A549 (cell line): ENCODE measurements around the gene TTC34. TPM values are rescaled to one million over a fixed set of nuclear protein-coding genes. Genes with fewer than 3 reads are reported as not detected.

Source experiments
- ATAC-seq, 2 experiments: fragments of 200-7000 bp in 1 of 2; fragments of >200 bp in 1 of 2; cut with Nextera tagmentation in 1 of 2; cut with Tn5 transposase in 1 of 2; 3 replicates each; pipeline versions ENCODE4 v1.8.0 to v1.9.1; 2018 to 2020; ENCODE audit warnings: mild to moderate bottlenecking in 1 of 2, moderate library complexity in 1 of 2
- CTCF ChIA-PET: fragments of 300-600 bp; sonication (Branson Sonifier 250); formaldehyde crosslinking; extraction: SDS; loops from one replicate; lab custom pipeline; 2021; ENCODE audit warnings: antibody characterized with exemption, inconsistent platforms; lab: Yijun Ruan, JAX
- POLR2A ChIA-PET: fragments of 350-600 bp; formaldehyde crosslinking; extraction: SDS; loops from one replicate; lab custom pipeline; 2021; ENCODE audit warnings: antibody characterized with exemption, inconsistent platforms; lab: Yijun Ruan, JAX
- DNase-seq, 2 experiments: peaks; one replicate each; pipeline versions ENCODE4 v3.0.0 to v3.0.0-alpha.2; 2011 to 2016; ENCODE audit warnings: low read depth in 1 of 2, low spot score in 1 of 2
- FAIRE-seq: peaks from 2 replicates; lab custom pipeline; 2011; peaks lifted over from hg19 to GRCh38; lab: Jason Lieb, UNC
- H3K27ac ChIP-seq, 2 experiments: fragments of >200 bp; sonication (Bioruptor Twin); formaldehyde crosslinking; 3 replicates each; pipeline ENCODE4 v1.5.1; 2016 to 2017
- H3K4me1 ChIP-seq: fragments of >200 bp; sonication (Bioruptor Twin); formaldehyde crosslinking; 3 replicates; pipeline ENCODE4 v1.6.1; 2016
- H3K4me2 ChIP-seq: fragments of >200 bp; sonication (Bioruptor Twin); formaldehyde crosslinking; 3 replicates; pipeline ENCODE4 v1.6.1; 2016
- H3K4me3 ChIP-seq: fragments of >200 bp; sonication (Bioruptor Twin); formaldehyde crosslinking; 3 replicates; pipeline ENCODE4 v1.5.1; 2016
- H3K9me3 ChIP-seq: fragments of >200 bp; sonication (Bioruptor Twin); formaldehyde crosslinking; 3 replicates; pipeline ENCODE4 v1.6.1; 2016
- FOXS1 ChIP-seq: fragments of 250-450 bp; sonication (Bioruptor Pico); IDR thresholded peaks from 2 replicates; pipeline ENCODE4 v1.5.0; 2020; ENCODE audit warnings: mild to moderate bottlenecking, moderate library complexity
- HDAC2 ChIP-seq: fragments of 200-600 bp; sonication (generic); IDR thresholded peaks from 2 replicates; pipeline ENCODE4 v1.6.1; 2016
- KDM5A ChIP-seq: fragments of 200-600 bp; sonication (generic); IDR thresholded peaks from 2 replicates; pipeline ENCODE4 v1.6.1; 2016; ENCODE audit warnings: antibody characterized with exemption, mild to moderate bottlenecking
- NPAS2 ChIP-seq: fragments of 250-450 bp; sonication (Bioruptor Pico); IDR thresholded peaks from 2 replicates; pipeline ENCODE4 v1.8.0; 2022; ENCODE audit warnings: mild to moderate bottlenecking, moderate library complexity, borderline replicate concordance
- RAD21 ChIP-seq, 2 experiments: fragments of >200 bp in 1 of 2; sonication (Bioruptor Twin) in 1 of 2; formaldehyde crosslinking in 1 of 2; IDR thresholded peaks in 1 of 2; conservative IDR thresholded peaks in 1 of 2; 2 replicates in 1 of 2; 3 replicates in 1 of 2; pipeline ENCODE4 v1.6.1; 2012 to 2018; ENCODE audit warnings: inconsistent platforms in 1 of 2
- SMC3 ChIP-seq: fragments of >200 bp; sonication (Bioruptor Twin); formaldehyde crosslinking; IDR thresholded peaks from 3 replicates; pipeline ENCODE4 v1.6.1; 2018; ENCODE audit warnings: inconsistent platforms
- WGBS: methylation state at CpG from one replicate; pipeline ENCODE4 v1.1.6; 2017; ENCODE audit errors: missing lambda C conversion rate; 5-methylcytosine and 5-hydroxymethylcytosine counted together
- polyA plus RNA-seq, 4 experiments: library from polyadenylated mRNA; depleted of rRNA in 3 of 4; stranded (reverse); fragments of >200 nt; fragmentation: RNase III in 1 of 4; extraction: RNeasy Plus Mini Kit Qiagen cat#74134 plus additional on column Dnase treatment in 1 of 4; gene quantifications; 2 replicates in 3 of 4; 3 replicates in 1 of 4; pipeline ENCODE4 v1.2.3, GENCODE V29; 2011 to 2017
- TF ChIP-seq, protein P1 (sequence below): fragments of >200 bp; sonication (Bioruptor Twin); formaldehyde crosslinking; IDR thresholded peaks from 3 replicates; pipeline ENCODE4 v1.5.1; 2016
- TF ChIP-seq, protein P2 (sequence below): fragments of >200 bp; sonication (Bioruptor Twin); formaldehyde crosslinking; IDR thresholded peaks from 3 replicates; pipeline ENCODE4 v1.6.1; 2016
- TF ChIP-seq, protein P3 (sequence below): fragments of >200 bp; sonication (Bioruptor Twin); formaldehyde crosslinking; IDR thresholded peaks from 2 replicates; pipeline ENCODE4 v1.6.1; 2016
- TF ChIP-seq, protein P4 (sequence below): IDR thresholded peaks from 2 replicates; pipeline ENCODE4 v1.6.1; 2012

TTC34 gene
- polyA plus RNA-seq, 2 of the 4 experiments (the other 2 are of a cell fraction): 0.04 to 0.05 TPM

DNA sequence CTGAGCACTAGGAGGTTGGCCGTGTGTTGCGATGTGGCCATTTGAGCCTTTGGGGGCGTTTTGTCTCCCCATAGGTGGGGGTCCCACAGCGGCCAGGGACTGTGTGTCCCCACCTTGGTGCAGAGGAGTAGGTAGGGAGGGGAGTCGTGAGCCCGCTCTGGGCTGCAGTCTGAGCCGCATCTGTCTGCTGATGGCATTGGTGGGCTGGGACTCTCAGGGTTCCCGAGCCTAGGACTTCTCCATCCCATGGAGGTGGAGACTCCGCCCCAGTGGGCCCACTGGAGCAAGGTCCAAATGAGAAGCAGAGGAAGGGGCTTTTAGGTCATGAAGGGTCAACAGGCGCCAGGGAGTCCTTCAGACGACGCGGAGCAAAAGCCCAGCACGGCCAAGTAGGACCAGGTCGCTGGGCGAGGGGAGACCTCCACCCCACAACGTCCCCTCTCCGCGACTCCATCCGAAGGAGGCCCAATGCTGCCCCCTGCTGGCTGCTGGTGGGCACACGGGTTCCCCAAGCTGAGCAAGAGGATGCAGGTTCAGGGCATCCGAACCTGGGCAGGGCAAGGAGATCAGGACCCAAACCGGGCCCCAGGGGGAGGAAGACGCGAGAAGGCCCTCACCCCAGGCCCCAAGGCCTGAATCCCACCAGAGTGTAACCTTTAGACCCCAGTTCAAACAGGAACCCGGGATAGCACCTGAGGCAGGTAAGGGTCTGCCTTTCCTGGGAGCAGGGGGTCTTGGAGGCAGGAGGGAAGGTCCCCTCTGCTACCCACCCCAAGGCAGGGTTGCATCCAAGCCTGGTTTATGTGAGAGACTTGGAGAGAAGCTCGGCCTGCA, 14.9 kb downstream of the TTC34 start:
- no peaks in the 10 kb centered on the region for H3K4me1 ChIP-seq
- no peak overlapping the region for H3K27ac ChIP-seq
- H3K4me3 ChIP-seq: no peak overlapping the region
- WGBS: 31% methylated on average over 13 of the region's 27 CpGs
- DNase-seq: peak in 1 of 2 experiments; percentile 15
- no peak for FAIRE-seq
- ATAC-seq: peak; percentile 40 to 87; a peak in 3 of 6 replicates
- no peak overlapping the region for H3K4me2 ChIP-seq
- ChIA-PET POLR2A (no interaction called here), CTCF (interaction anchor here (0.6 to 1.0 kb wide), 5 partner anchors 9 to 370 kb away, joined by 3 to 4 read pairs (median 3); no protein-coding TSS in a partner anchor)
- TF ChIP-seq FOXS1 (CRISPR knock-in tag) (no peak), RAD21 (conservative IDR thresholded peaks at IDR 0.05 in 1 of 2, IDR thresholded peaks at IDR 0.05 in 1 of 2) (peak; percentile 33 to 49; a peak in 2 of 5 replicates), SMC3 (0 out of 3 replicates have a peak, but pooled peaks have one; percentile 16), HDAC2 (no peak)
- TF ChIP-seq, protein P1, sequence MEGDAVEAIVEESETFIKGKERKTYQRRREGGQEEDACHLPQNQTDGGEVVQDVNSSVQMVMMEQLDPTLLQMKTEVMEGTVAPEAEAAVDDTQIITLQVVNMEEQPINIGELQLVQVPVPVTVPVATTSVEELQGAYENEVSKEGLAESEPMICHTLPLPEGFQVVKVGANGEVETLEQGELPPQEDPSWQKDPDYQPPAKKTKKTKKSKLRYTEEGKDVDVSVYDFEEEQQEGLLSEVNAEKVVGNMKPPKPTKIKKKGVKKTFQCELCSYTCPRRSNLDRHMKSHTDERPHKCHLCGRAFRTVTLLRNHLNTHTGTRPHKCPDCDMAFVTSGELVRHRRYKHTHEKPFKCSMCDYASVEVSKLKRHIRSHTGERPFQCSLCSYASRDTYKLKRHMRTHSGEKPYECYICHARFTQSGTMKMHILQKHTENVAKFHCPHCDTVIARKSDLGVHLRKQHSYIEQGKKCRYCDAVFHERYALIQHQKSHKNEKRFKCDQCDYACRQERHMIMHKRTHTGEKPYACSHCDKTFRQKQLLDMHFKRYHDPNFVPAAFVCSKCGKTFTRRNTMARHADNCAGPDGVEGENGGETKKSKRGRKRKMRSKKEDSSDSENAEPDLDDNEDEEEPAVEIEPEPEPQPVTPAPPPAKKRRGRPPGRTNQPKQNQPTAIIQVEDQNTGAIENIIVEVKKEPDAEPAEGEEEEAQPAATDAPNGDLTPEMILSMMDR: peak; percentile 29
- H3K9me3 ChIP-seq: no peaks in the 10 kb centered on the region

DNA sequence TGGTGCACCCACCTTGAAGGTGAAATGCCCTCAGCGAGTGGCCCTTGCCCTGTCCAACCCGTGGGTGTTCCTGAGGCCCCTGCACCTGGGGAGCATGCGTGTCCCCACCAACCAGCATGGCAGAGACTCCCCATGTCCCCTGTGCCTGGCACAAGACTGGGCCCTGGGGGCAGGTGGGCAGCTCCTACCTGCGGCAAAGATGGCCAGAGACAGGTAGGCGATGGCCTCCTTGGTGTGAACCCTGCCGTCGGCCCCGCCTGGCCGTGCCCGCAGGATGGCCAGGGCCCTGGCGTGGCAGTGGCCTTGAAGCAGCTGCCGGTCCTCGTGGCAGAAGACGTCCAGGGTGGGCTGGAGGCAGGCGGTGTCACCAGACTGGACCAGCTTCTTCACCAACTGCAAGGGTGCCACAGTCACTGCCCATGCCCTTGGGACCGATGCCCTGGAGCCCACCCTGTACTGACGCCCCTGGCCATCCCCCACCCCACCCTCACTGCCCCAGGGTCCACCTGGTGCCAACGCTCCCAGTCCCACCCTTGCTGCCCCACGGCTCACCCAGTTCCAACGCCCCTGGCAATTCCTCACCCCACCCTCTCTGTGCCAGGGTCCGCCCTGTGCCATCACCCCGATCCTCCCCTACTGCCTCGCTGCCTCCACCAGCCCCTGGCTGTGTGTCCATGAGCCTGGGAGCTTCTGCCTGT, 15.7 kb downstream of the TTC34 start:
- POLR2A ChIA-PET: no interaction called here
- CTCF ChIA-PET: interaction anchor here (1.0 kb wide), 1 partner anchor 10 kb away, joined by 3 read pairs; no protein-coding TSS in a partner anchor
- no peak for FAIRE-seq
- no peak overlapping the region for H3K4me2 ChIP-seq
- no peak overlapping the region for H3K27ac ChIP-seq
- no peak for ATAC-seq
- no peak for DNase-seq
- H3K9me3 ChIP-seq: no peaks in the 10 kb centered on the region
- TF ChIP-seq, protein P2, sequence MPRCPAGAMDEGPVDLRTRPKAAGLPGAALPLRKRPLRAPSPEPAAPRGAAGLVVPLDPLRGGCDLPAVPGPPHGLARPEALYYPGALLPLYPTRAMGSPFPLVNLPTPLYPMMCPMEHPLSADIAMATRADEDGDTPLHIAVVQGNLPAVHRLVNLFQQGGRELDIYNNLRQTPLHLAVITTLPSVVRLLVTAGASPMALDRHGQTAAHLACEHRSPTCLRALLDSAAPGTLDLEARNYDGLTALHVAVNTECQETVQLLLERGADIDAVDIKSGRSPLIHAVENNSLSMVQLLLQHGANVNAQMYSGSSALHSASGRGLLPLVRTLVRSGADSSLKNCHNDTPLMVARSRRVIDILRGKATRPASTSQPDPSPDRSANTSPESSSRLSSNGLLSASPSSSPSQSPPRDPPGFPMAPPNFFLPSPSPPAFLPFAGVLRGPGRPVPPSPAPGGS: no peak
- TF ChIP-seq KDM5A (no peak), NPAS2 (CRISPR knock-in tag) (no peak)
- TF ChIP-seq, protein P3, sequence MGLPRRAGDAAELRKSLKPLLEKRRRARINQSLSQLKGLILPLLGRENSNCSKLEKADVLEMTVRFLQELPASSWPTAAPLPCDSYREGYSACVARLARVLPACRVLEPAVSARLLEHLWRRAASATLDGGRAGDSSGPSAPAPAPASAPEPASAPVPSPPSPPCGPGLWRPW: no peak
- H3K4me1 ChIP-seq: no peaks in the 10 kb centered on the region
- H3K4me3 ChIP-seq: no peak overlapping the region
- no CpG with 5 or more reads among the region's 23 CpGs for WGBS

DNA sequence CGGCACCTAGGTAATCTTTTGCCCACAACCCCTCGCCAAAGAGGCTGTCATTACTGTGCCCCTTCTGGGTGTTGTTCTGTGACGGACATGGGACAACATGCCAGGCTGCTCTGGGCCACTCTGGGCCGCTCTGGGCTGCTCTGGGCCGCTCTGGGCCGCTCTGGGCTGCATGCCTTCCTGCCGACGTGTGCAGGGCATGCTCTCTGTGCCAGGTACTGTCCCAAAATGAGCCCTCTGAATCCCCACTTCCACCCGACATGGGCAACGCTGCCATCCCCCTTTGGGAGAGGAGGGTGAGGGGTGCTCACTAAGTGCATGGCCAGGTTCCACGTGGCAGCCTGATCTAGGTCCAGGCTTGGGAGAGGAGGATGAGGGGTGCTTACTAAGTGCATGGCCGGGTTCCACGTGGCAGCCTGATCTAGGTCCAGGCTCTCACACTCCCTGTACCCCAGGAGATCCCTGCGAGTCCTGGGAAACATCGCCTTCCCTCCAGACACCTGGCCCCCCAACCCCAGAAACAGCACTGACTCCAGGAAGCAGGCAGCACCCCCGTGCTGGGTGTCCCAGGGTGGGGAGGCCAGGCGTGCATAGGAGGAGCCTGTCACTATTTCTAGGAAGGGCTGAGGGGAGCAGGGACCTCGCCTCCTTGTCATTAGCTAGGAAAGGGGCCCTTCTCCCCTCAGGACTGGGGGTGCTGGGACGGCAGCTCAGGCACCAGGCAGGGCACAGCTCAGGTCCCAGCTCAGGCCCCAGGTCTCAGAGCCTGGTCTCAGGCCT, 16.5 kb downstream of the TTC34 start:
- CTCF ChIA-PET: interaction anchor here (1.0 kb wide), 1 partner anchor 11 kb away, joined by 3 read pairs; no protein-coding TSS in a partner anchor
- DNase-seq: no peak
- peak in 1 of 2 experiments; percentile 39; a peak in 1 of 6 replicates for ATAC-seq
- TF ChIP-seq, protein P4, sequence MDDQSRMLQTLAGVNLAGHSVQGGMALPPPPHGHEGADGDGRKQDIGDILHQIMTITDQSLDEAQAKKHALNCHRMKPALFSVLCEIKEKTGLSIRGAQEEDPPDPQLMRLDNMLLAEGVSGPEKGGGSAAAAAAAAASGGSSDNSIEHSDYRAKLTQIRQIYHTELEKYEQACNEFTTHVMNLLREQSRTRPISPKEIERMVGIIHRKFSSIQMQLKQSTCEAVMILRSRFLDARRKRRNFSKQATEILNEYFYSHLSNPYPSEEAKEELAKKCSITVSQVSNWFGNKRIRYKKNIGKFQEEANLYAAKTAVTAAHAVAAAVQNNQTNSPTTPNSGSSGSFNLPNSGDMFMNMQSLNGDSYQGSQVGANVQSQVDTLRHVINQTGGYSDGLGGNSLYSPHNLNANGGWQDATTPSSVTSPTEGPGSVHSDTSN: no peak
- no peak for FAIRE-seq
- H3K9me3 ChIP-seq: no peaks in the 10 kb centered on the region
- no peak overlapping the region for H3K4me2 ChIP-seq
- no peak overlapping the region for H3K27ac ChIP-seq
- 12% methylated on average over 9 of the region's 19 CpGs for WGBS
- POLR2A ChIA-PET: no interaction called here
- H3K4me3 ChIP-seq: no peak overlapping the region
- no peaks in the 10 kb centered on the region for H3K4me1 ChIP-seq
